HEK293 (cell line): Measurements from ENCODE around the gene CDH11.

Source experiments
- CTCF ChIA-PET: fragments of 350-600 bp; formaldehyde crosslinking; extraction: SDS; loops from one replicate; lab custom pipeline; 2021; ENCODE audit warnings: antibody characterized with exemption; lab: Yijun Ruan, JAX
- POLR2A ChIA-PET: fragments of 300-600 bp; formaldehyde crosslinking; extraction: SDS; loops from one replicate; lab custom pipeline; 2020; ENCODE audit warnings: antibody characterized with exemption, inconsistent platforms; lab: Yijun Ruan, JAX
- H3K27ac ChIP-seq: fragments of 200-500 bp; sonication (Bioruptor generic); 2 replicates; pipeline ENCODE4 v1.5.1; 2014; ENCODE audit warnings: low read depth, low read length, control low read depth, inconsistent platforms; ENCODE audit errors: extremely low read depth
- H3K36me3 ChIP-seq, 2 experiments: fragments of 200-500 bp in 1 of 2; sonication (Bioruptor generic) in 1 of 2; 1 replicate in 1 of 2; 2 replicates in 1 of 2; pipeline ENCODE4 v1.5.1; 2014 to 2017; ENCODE audit warnings: inconsistent platforms in 2 of 2, low read length in 2 of 2; ENCODE audit not compliant: control insufficient read depth in 2 of 2, insufficient read depth in 1 of 2
- H3K4me1 ChIP-seq: fragments of 200-500 bp; sonication (Bioruptor generic); 2 replicates; pipeline ENCODE4 v1.5.1; 2014; ENCODE audit warnings: mild to moderate bottlenecking, low read length, inconsistent platforms; ENCODE audit not compliant: control insufficient read depth, insufficient read depth
- H3K4me3 ChIP-seq: 2 replicates; pipeline ENCODE4 v1.5.1; 2011; ENCODE audit warnings: low read depth, mild to moderate bottlenecking, control low read depth, low read length, moderate library complexity
- H3K9me3 ChIP-seq: fragments of 200-500 bp; sonication (Bioruptor generic); 2 replicates; pipeline ENCODE4 v1.5.1; 2014; ENCODE audit warnings: low read depth, low read length, inconsistent platforms; ENCODE audit not compliant: control insufficient read depth, insufficient read depth
- GLI2 ChIP-seq: fragments of 450-650 bp; formaldehyde crosslinking; IDR thresholded peaks from 2 replicates; pipeline ENCODE4; 2017; ENCODE audit warnings: missing biosample characterization, missing genetic modification characterization, low read depth, borderline replicate concordance
- GLI4 ChIP-seq: fragments of 450-650 bp; formaldehyde crosslinking; IDR thresholded peaks from 2 replicates; pipeline ENCODE4 v1.5.1; 2016; ENCODE audit warnings: missing biosample characterization, missing genetic modification characterization
- KLF9 ChIP-seq: fragments of 450-650 bp; formaldehyde crosslinking; IDR thresholded peaks from 2 replicates; pipeline ENCODE4 v1.5.1; 2016; ENCODE audit warnings: missing biosample characterization, missing genetic modification characterization, low read depth
- OVOL3 ChIP-seq: fragments of 450-650 bp; formaldehyde crosslinking; IDR thresholded peaks from 2 replicates; pipeline ENCODE4 v1.5.1; 2016; ENCODE audit warnings: missing biosample characterization, missing genetic modification characterization
- SCRT1 ChIP-seq: fragments of 450-650 bp; formaldehyde crosslinking; IDR thresholded peaks from 2 replicates; pipeline ENCODE4 v1.5.1; 2016; ENCODE audit warnings: missing biosample characterization, missing genetic modification characterization, borderline replicate concordance
- SP7 ChIP-seq: fragments of 450-650 bp; formaldehyde crosslinking; IDR thresholded peaks from 2 replicates; pipeline ENCODE4 v1.5.1; 2016; ENCODE audit warnings: missing biosample characterization, missing genetic modification characterization
- WT1 ChIP-seq: fragments of 450-650 bp; formaldehyde crosslinking; IDR thresholded peaks from 2 replicates; pipeline ENCODE4 v1.5.1; 2016; ENCODE audit warnings: missing biosample characterization, missing genetic modification characterization
- ZBTB8A ChIP-seq: fragments of 450-650 bp; formaldehyde crosslinking; IDR thresholded peaks from 2 replicates; pipeline ENCODE4 v1.5.1; 2016; ENCODE audit warnings: missing biosample characterization, missing genetic modification characterization
- ZFP41 ChIP-seq: fragments of 450-650 bp; formaldehyde crosslinking; IDR thresholded peaks from 2 replicates; pipeline ENCODE4 v1.5.1; 2016; ENCODE audit warnings: missing biosample characterization, missing genetic modification characterization, borderline replicate concordance
- ZNF121 ChIP-seq: fragments of 450-650 bp; formaldehyde crosslinking; IDR thresholded peaks from 2 replicates; pipeline ENCODE4 v1.5.1; 2016; ENCODE audit warnings: missing biosample characterization, missing genetic modification characterization
- ZNF169 ChIP-seq: fragments of 450-650 bp; formaldehyde crosslinking; IDR thresholded peaks from 2 replicates; pipeline ENCODE4 v1.5.1; 2016; ENCODE audit warnings: missing biosample characterization, missing genetic modification characterization
- ZNF174 ChIP-seq: fragments of 450-650 bp; formaldehyde crosslinking; IDR thresholded peaks from 2 replicates; pipeline ENCODE4 v1.5.0; 2017; ENCODE audit warnings: missing biosample characterization, mild to moderate bottlenecking, missing genetic modification characterization
- ZNF221 ChIP-seq: fragments of 450-650 bp; formaldehyde crosslinking; IDR thresholded peaks from 2 replicates; pipeline ENCODE4 v1.5.1; 2017; ENCODE audit warnings: missing biosample characterization, missing genetic modification characterization, borderline replicate concordance
- ZNF311 ChIP-seq: fragments of 450-650 bp; formaldehyde crosslinking; IDR thresholded peaks from 2 replicates; pipeline ENCODE4 v1.5.1; 2017; ENCODE audit warnings: missing biosample characterization, missing genetic modification characterization, borderline replicate concordance
- ZNF529 ChIP-seq: fragments of 450-650 bp; formaldehyde crosslinking; IDR thresholded peaks from 2 replicates; pipeline ENCODE4 v1.5.1; 2017; ENCODE audit warnings: missing genetic modification characterization, missing biosample characterization; ENCODE audit not compliant: insufficient replicate concordance
- ZNF530 ChIP-seq: fragments of 450-650 bp; formaldehyde crosslinking; IDR thresholded peaks from 2 replicates; pipeline ENCODE4 v1.5.1; 2016; ENCODE audit warnings: low read depth, missing biosample characterization, missing genetic modification characterization
- ZNF555 ChIP-seq: fragments of 450-650 bp; formaldehyde crosslinking; conservative IDR thresholded peaks from 2 replicates; pipeline ENCODE4 v1.5.1; 2017; ENCODE audit warnings: missing biosample characterization, mild to moderate bottlenecking, missing genetic modification characterization, inconsistent platforms
- ZNF747 ChIP-seq: fragments of 450-650 bp; formaldehyde crosslinking; IDR thresholded peaks from 2 replicates; pipeline ENCODE4 v1.5.1; 2016; ENCODE audit warnings: missing biosample characterization, missing genetic modification characterization
- ZNF791 ChIP-seq: fragments of 450-650 bp; formaldehyde crosslinking; IDR thresholded peaks from 2 replicates; pipeline ENCODE4 v1.5.1; 2016; ENCODE audit warnings: missing biosample characterization, missing genetic modification characterization
- TF ChIP-seq, protein P1 (sequence below): fragments of 450-650 bp; formaldehyde crosslinking; IDR thresholded peaks from 2 replicates; pipeline ENCODE4 v1.5.1; 2016; ENCODE audit warnings: missing biosample characterization, missing genetic modification characterization
- TF ChIP-seq, protein P2 (sequence below): fragments of 450-650 bp; formaldehyde crosslinking; IDR thresholded peaks from 2 replicates; pipeline ENCODE4 v1.5.1; 2016; ENCODE audit warnings: missing biosample characterization, missing genetic modification characterization
- TF ChIP-seq, protein P3 (sequence below): fragments of 450-650 bp; formaldehyde crosslinking; IDR thresholded peaks from 2 replicates; pipeline ENCODE4 v1.5.1; 2016; ENCODE audit warnings: missing biosample characterization, missing genetic modification characterization
- TF ChIP-seq, protein P4 (sequence below): fragments of 450-650 bp; formaldehyde crosslinking; IDR thresholded peaks from 2 replicates; pipeline ENCODE4 v1.5.1; 2016; ENCODE audit warnings: missing biosample characterization, missing genetic modification characterization, low read depth
- TF ChIP-seq, protein P5 (sequence below): fragments of 450-650 bp; formaldehyde crosslinking; IDR thresholded peaks from 2 replicates; pipeline ENCODE4 v1.5.1; 2016; ENCODE audit warnings: missing biosample characterization, missing genetic modification characterization

CDH11 gene

DNA sequence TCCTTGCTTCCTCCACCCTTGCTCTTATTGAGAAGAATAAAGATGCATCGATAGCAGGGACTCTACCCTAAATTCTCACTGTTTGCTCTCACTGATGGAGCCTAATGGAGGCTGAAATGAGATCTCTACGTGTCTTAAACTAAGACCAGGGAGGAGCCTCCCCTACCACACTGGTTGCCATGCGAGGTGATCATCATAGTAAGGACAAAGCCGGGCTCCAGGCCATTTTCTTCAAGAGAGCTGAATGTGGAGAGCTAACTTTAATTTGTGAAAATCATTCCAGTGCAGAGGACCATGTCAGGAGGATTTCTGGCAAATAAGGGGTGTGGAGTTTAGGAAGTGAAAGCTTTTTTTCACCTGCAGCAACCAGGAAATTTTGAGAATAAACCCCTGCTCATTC is 5.6 kb downstream of the CDH11 start:
- peaks cover 17% of the 10 kb centered on the region for H3K4me1 ChIP-seq
- no peak overlapping the region for H3K27ac ChIP-seq
- CTCF ChIA-PET, result interaction anchor here (0.6 to 1.5 kb wide), 2 partner anchors 13 to 549 kb away, joined by 3 to 4 read pairs; no protein-coding TSS in a partner anchor
- TF ChIP-seq OVOL3 (tag by site-specific recombination), result no peak
- no peak for TF ChIP-seq ZNF791 (tag by site-specific recombination)
- TF ChIP-seq, protein P1, sequence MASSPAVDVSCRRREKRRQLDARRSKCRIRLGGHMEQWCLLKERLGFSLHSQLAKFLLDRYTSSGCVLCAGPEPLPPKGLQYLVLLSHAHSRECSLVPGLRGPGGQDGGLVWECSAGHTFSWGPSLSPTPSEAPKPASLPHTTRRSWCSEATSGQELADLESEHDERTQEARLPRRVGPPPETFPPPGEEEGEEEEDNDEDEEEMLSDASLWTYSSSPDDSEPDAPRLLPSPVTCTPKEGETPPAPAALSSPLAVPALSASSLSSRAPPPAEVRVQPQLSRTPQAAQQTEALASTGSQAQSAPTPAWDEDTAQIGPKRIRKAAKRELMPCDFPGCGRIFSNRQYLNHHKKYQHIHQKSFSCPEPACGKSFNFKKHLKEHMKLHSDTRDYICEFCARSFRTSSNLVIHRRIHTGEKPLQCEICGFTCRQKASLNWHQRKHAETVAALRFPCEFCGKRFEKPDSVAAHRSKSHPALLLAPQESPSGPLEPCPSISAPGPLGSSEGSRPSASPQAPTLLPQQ, result no peak
- TF ChIP-seq ZNF747 (tag by site-specific recombination), result no peak
- TF ChIP-seq, protein P2, sequence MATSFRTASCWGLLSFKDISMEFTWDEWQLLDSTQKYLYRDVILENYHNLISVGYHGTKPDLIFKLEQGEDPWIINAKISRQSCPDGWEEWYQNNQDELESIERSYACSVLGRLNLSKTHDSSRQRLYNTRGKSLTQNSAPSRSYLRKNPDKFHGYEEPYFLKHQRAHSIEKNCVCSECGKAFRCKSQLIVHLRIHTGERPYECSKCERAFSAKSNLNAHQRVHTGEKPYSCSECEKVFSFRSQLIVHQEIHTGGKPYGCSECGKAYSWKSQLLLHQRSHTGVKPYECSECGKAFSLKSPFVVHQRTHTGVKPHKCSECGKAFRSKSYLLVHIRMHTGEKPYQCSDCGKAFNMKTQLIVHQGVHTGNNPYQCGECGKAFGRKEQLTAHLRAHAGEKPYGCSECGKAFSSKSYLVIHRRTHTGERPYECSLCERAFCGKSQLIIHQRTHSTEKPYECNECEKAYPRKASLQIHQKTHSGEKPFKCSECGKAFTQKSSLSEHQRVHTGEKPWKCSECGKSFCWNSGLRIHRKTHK, result no peak
- no peak for TF ChIP-seq KLF9 (tag by site-specific recombination)
- TF ChIP-seq ZBTB8A (tag by site-specific recombination), result no peak
- TF ChIP-seq ZNF121 (tag by site-specific recombination), result no peak
- no peak for TF ChIP-seq ZNF529
- TF ChIP-seq ZFP41 (tag by site-specific recombination), result no peak
- no peak for TF ChIP-seq SCRT1 (tag by site-specific recombination)
- TF ChIP-seq GLI2 (tag by site-specific recombination), result no peak
- TF ChIP-seq ZNF530 (tag by site-specific recombination), result no peak
- H3K9me3 ChIP-seq, result no peaks in the 10 kb centered on the region
- H3K36me3 ChIP-seq, result no peaks in the 10 kb centered on the region
- H3K4me3 ChIP-seq, result no peak overlapping the region
- POLR2A ChIA-PET, result interaction anchor here (0.7 kb wide), 1 partner anchor 257 kb away, joined by 6 read pairs; no protein-coding TSS in a partner anchor

DNA sequence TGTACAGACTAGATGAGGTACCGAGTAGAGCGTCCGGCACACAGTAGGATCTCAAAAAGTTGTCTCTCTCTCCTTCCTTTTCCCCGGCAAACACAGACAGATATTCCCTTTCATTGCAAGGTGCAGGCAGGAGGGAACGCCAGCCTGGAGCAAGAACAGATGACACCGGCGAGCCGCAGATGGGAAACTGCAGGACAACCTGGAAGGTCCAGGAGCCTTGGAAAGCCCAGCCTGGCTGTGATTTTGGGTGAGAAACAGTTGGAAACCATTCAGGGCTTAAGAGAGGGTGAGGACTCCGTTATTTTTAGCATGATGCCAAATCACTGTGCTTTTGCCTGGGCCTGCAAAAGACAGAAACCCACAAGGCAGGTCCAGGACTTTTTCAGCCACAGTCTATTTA is 7.3 kb downstream of the CDH11 start:
- ChIA-PET CTCF (interaction anchor here (1.1 kb wide), 1 partner anchor 685 kb away, joined by 3 read pairs; no protein-coding TSS in a partner anchor), POLR2A (no interaction called here)
- no peak for TF ChIP-seq WT1 (tag by site-specific recombination)
- TF ChIP-seq SP7, result no peak
- no peak for TF ChIP-seq ZNF311 (tag by site-specific recombination)
- TF ChIP-seq ZNF169, result no peak
- TF ChIP-seq ZNF174 (tag by site-specific recombination), result no peak
- TF ChIP-seq, protein P3, sequence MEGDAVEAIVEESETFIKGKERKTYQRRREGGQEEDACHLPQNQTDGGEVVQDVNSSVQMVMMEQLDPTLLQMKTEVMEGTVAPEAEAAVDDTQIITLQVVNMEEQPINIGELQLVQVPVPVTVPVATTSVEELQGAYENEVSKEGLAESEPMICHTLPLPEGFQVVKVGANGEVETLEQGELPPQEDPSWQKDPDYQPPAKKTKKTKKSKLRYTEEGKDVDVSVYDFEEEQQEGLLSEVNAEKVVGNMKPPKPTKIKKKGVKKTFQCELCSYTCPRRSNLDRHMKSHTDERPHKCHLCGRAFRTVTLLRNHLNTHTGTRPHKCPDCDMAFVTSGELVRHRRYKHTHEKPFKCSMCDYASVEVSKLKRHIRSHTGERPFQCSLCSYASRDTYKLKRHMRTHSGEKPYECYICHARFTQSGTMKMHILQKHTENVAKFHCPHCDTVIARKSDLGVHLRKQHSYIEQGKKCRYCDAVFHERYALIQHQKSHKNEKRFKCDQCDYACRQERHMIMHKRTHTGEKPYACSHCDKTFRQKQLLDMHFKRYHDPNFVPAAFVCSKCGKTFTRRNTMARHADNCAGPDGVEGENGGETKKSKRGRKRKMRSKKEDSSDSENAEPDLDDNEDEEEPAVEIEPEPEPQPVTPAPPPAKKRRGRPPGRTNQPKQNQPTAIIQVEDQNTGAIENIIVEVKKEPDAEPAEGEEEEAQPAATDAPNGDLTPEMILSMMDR, result no peak
- TF ChIP-seq GLI4, result no peak
- TF ChIP-seq ZNF555 (tag by site-specific recombination), result no peak
- TF ChIP-seq, protein P4, sequence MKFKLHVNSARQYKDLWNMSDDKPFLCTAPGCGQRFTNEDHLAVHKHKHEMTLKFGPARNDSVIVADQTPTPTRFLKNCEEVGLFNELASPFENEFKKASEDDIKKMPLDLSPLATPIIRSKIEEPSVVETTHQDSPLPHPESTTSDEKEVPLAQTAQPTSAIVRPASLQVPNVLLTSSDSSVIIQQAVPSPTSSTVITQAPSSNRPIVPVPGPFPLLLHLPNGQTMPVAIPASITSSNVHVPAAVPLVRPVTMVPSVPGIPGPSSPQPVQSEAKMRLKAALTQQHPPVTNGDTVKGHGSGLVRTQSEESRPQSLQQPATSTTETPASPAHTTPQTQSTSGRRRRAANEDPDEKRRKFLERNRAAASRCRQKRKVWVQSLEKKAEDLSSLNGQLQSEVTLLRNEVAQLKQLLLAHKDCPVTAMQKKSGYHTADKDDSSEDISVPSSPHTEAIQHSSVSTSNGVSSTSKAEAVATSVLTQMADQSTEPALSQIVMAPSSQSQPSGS (tag by site-specific recombination), result no peak
- TF ChIP-seq, protein P5, sequence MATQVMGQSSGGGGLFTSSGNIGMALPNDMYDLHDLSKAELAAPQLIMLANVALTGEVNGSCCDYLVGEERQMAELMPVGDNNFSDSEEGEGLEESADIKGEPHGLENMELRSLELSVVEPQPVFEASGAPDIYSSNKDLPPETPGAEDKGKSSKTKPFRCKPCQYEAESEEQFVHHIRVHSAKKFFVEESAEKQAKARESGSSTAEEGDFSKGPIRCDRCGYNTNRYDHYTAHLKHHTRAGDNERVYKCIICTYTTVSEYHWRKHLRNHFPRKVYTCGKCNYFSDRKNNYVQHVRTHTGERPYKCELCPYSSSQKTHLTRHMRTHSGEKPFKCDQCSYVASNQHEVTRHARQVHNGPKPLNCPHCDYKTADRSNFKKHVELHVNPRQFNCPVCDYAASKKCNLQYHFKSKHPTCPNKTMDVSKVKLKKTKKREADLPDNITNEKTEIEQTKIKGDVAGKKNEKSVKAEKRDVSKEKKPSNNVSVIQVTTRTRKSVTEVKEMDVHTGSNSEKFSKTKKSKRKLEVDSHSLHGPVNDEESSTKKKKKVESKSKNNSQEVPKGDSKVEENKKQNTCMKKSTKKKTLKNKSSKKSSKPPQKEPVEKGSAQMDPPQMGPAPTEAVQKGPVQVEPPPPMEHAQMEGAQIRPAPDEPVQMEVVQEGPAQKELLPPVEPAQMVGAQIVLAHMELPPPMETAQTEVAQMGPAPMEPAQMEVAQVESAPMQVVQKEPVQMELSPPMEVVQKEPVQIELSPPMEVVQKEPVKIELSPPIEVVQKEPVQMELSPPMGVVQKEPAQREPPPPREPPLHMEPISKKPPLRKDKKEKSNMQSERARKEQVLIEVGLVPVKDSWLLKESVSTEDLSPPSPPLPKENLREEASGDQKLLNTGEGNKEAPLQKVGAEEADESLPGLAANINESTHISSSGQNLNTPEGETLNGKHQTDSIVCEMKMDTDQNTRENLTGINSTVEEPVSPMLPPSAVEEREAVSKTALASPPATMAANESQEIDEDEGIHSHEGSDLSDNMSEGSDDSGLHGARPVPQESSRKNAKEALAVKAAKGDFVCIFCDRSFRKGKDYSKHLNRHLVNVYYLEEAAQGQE (tag by site-specific recombination), result no peak
- TF ChIP-seq ZNF221 (tag by site-specific recombination), result no peak

More for the DNA sequence above, 7.3 kb downstream of the CDH11 start:
- Histone ChIP-seq H3K27ac (no peak overlapping the region), H3K9me3 (no peaks in the 10 kb centered on the region), H3K36me3 (no peaks in the 10 kb centered on the region), H3K4me1 (peaks cover 22% of the 10 kb centered on the region), H3K4me3 (no peak overlapping the region)
